HG02852 (cell line): ENCODE data around the gene ATP5F1A.
"Not testable (repeated sequence)": the region's sequence is repeated elsewhere in the genome, so short reads cannot be mapped to it uniquely, and the experiment has no call there.

Experiments
- ATAC-seq: cut with Tn5 transposase; IDR thresholded peaks from one replicate; pipeline ENCODE4 v1.9.1; 2021; ENCODE audit warnings: mild to moderate bottlenecking, moderate library complexity; ENCODE audit not compliant: unreplicated experiment

Gene ATP5F1A

DNA sequence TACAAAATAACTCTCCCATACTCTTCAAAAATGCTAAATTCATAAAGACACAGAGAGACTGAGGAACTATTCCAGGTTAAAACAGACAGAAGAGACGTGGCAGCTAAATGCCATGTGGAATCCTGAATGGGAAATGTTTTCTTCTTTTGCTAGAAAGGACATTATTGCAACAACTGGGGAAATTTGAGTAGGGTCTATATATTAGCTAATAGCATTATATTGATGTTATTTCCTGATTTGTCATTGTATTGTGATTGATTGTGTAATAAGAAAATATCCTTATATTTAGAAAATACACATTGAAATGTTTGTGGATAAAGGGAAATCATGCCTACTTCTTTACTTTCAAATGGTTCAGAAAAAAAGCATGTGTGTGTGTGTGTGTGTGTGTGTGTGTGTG, 49.5 kb downstream of the ATP5F1A start:
- no peak for ATAC-seq

DNA sequence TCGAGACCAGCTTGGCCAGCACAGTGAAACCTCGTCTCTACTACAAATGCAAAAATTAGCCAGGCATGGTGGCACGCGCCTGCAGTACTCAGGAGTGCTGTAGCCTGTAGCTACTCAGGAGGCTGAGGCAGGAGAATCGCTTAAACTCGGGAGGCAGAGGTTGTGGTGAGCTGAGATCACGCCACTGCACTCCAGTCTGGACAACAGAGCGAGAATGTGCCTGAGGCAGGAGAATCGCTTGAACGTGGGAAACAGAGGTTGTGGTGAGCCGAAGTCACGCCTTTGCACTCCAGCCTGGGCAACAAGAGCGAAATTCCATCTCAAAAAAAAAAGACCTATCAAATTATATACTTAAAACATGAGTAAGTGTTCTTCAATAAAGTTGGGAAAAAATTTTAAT, 50.7 kb downstream of the ATP5F1A start:
- ATAC-seq, result not testable (repeated sequence)

DNA sequence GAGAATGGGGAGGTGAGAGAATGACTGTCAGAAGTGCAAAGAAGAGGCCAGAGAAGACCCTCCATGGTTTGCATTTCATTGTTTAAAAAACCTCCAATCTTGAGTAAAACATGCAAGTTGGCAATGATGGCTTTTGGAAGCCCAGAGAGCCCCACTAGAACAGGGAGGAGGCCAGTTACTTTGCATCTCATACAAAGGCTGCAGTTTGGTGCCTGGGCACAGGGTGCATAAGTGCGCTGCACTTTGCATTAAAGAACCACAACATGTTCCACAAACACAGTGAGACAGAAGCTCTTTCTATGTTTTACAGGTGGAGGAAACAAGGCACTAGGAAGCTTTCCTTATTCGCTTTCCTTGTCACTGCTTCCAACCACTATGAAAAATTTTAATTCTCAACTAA, 51.4 kb downstream of the ATP5F1A start:
- ATAC-seq, result no peak

DNA sequence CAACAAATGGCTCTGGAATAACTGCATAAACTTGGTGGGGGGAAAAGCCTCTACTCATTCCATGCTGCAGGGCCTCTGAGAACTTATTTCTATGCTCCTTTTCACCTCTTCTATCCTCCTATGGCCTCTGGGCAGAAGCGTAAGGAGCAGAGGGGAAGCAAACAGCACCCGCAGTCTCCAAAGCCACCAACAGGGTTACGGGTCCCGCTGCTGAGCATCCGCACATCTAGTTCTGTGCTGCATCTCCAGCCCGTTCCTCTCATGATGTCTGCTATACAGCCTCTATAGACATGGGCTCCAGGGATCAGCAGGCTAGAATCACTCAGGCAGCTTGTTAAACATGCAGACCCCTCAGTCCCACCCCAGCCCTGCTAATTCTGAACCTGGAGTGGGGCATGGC, 52.0 kb downstream of the ATP5F1A start:
- no peak for ATAC-seq

DNA sequence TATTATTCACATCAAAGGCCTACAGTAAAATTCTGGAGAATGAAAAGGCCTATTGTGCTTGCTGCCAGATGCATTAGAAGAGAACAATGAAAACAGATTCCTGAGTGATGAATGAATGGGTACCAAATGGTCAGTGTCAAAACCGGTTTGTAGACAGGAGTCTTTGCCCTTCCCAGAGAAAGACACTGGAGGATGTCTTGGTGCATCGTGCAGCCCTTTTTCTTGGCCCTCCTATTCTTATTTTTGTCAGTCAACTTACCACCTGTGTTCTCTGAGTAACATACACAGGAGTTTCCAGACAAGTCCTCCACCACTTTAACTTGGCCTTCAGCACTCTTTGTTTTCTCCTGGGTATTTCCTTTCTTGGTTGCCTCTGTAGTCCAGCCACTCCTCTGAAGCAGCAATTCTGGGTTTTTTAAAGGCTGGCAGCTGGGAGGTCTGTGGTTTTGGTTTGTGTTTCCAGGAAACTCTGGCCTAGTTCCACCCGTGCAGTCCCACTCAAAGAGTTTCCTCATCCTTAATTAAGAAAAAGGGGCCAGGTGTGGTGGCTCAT, 55.4 kb downstream of the ATP5F1A start:
- ATAC-seq, result no peak

DNA sequence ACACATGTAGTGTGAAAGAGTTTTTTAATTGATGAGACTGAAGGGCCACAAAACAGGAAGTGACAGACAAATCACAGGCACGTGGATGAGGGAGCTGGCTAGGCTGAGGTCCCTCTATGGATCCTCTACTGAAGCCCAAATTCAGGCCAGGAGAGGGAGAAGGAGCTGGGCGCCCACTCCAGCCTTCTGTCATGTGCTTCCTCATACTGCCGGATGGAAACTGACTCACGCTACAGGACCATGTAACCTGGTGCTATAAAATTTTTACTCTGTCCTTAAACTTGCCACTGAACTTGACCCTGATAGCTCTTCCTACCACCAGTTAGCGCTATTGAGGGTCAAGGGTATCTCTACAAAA, 57.4 kb downstream of the ATP5F1A start:
- no peak for ATAC-seq

DNA sequence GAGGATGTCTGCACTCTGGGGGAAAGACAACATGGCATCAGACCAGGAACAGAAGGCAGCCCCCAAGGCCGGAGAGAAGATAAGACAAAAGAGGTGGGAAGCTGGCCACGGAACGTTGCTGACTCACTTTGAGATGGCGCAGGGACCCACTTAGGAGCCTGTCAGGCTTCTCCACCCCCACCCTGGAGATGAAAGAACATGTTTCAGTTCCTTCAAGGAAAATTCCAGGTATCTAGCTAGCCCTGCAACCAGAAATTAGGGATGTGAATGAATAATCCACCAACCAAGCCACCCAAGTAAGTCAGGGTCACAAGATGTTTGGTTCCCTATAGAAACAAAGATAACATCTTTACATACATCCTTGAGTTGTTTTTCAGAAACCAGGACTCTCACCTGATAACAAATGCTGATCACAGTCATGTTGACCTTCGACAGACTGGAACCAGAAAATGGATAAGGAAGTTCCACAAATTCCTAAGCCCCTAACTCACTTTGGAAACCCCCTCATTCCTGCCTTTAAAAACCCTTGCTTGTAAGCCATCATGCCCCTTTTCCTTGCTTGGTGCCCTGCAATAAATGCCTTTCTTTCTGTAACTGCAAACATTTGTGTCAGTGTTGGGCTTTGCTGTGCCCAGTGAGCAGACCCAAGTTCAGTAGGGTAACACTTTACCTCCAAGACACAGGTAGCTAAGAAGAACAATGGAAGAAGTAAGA, 57.9 kb downstream of the ATP5F1A start:
- no peak for ATAC-seq

DNA sequence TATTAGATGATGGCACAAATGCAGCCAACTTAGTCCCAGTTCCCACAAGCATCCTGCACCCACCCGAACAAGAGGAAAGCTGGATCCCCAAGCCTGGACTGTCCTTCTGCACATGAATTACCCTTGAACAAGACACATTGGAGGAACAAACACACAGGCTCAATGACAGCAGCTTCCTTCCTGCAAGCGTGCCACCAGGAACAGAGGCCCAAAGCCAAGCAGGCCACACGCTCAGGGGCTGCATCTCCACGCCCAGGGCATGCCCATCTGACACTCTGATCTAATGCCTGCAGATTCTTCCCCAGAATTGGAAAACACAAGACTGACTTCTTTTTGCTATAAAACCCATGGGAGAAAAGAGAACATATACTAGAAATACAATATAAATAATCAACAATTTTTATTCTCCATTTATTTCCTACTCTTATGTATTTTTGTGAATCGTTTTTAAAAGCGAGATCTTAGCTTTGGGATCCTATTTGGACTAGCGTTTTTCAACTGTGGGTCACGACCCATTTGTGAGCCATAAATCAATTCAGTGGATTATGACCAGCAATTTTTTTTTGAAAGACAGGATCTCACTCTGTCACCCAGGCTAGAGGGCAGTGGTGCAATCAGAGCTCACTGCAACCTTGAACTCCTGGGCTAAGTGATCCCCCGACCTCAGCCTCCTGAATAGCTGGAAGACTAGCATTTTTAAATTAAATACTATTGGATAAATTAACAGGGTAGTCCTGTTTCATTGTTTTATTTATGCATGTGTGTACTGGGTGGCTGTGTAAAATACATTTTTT, 60.4 kb downstream of the ATP5F1A start:
- no peak for ATAC-seq

DNA sequence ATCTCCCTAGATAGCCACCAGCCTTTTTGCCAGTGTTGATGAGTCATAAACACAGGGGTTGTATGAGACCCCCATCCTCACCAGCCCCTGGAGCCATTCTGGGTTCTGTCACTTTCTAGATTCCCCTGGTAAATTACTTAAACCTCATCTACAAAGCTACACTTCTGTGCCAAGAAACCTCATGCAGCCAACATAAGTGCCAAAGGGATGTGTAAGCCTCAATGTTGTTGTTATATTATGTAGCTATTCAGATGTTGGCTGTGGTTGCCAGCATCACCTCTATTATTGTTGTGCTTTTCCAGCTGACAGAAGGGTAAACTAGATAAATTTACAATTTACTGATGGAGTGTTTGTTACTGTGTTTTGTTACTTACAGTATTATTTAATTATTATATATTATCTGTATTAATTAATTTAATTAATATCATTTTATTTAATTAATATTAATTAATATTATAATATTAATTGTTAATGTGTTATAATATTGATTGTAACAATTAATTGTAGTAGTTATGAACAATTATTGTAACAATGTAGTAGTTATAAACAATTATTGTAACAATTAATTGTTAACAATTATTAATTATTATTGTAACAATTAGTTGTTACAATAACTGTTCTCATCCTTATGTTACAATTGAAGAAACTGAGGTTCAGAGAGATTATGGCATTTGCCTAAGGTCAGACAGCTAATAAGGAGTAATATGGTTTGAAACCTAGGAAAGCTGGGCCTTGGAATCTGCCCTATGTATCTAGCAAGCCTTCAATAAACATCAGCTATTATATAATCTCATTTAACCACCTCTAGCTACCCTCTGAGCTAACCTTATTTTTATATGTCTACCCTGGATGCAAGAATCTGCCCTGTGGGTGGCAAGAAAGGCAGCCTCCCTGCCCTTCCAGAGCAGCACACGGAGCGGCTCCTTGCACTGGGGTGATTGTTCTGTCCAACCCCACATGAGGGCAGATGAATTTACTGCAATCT, 62.1 kb downstream of the ATP5F1A start:
- ATAC-seq, result no peak

DNA sequence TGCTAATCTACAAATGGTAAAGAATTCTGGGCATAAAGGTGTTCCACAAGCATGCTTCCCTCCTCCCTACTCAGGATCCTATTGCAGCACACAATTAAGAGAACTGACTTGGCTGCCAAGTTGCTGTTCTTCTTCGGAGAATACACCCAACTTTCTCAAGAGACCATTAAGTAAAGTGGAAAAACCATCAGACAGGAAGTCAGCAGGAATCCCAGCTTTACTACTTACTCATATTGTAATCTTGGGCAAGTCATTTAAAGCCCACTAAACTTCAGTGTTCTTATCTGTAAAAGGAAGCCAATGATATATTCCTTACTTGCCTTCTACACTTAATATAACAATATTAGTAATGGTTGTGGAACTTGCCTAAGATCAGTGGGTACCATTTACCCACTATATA, 63.9 kb downstream of the ATP5F1A start:
- no peak for ATAC-seq

DNA sequence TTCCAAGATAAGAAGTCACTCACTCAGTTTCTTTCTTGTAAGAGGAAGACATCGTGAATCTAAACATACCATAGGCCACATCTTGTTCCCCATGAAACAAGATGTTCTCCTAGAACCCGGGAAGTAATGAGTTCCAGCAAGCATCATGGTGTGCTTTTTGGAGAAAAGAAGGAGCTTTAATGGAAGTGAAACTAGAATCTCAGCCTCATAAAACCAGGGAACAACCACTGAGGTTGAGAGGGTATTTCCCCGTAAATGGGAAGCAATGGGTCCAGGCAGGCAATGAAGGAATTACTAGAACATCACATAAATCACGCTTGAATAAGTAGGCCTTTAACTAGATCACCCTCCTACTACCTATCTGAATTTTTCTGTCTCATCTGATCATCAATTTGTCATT, 66.4 kb downstream of the ATP5F1A start:
- ATAC-seq, result no peak
